Non-pigmented ciliary epithelial cell (primary cell): Measurements from ENCODE around the gene CUBN.

Experiments used
- DNase-seq: peaks from one replicate; pipeline ENCODE4 v3.0.0-alpha.2; 2010; ENCODE audit warnings: low read depth

CUBN gene

GRCh38 chr10:16950656-16951601, 178.7 kb downstream of the CUBN start:
- peak; percentile 66 for DNase-seq

GRCh38 chr10:16949816-16950215, 179.8 kb downstream of the CUBN start:
- DNase-seq = no peak

GRCh38 chr10:16948361-16948760, 181.2 kb downstream of the CUBN start:
- DNase-seq = no peak

GRCh38 chr10:16947069-16947468, 182.5 kb downstream of the CUBN start:
- no peak for DNase-seq

GRCh38 chr10:16945593-16945992, 184.0 kb downstream of the CUBN start:
- no peak for DNase-seq

- DNase-seq = no peak
Observed at GRCh38 chr10:16944986-16945385, 184.6 kb downstream of the CUBN start.

- no peak for DNase-seq
Observed at GRCh38 chr10:16944402-16944801, 185.2 kb downstream of the CUBN start.

GRCh38 chr10:16943295-16944285, 186.0 kb downstream of the CUBN start:
- no peak for DNase-seq

GRCh38 chr10:16942381-16943078, 187.1 kb downstream of the CUBN start:
- no peak for DNase-seq

- DNase-seq = no peak
Observed at GRCh38 chr10:16941870-16942269, 187.7 kb downstream of the CUBN start.

- no peak for DNase-seq
Observed at GRCh38 chr10:16941067-16941466, 188.5 kb downstream of the CUBN start.

- DNase-seq = no peak
Observed at GRCh38 chr10:16938952-16939351, 190.7 kb downstream of the CUBN start.

- DNase-seq = no peak
Observed at GRCh38 chr10:16934461-16934860, 195.2 kb downstream of the CUBN start.

- no peak for DNase-seq
Observed at GRCh38 chr10:16933783-16934182, 195.8 kb downstream of the CUBN start.

GRCh38 chr10:16931930-16932329, 197.7 kb downstream of the CUBN start:
- DNase-seq = no peak

- no peak for DNase-seq
Observed at GRCh38 chr10:16930540-16930939, 199.1 kb downstream of the CUBN start.

- no peak for DNase-seq
Observed at GRCh38 chr10:16929069-16929468, 200.5 kb downstream of the CUBN start.

- no peak for DNase-seq
Observed at GRCh38 chr10:16927546-16927945, 202.1 kb downstream of the CUBN start.

- DNase-seq = no peak
Observed at GRCh38 chr10:16923726-16924125, 205.9 kb downstream of the CUBN start.

GRCh38 chr10:16923309-16923708, 206.3 kb downstream of the CUBN start:
- no peak for DNase-seq

- DNase-seq = no peak
Observed at GRCh38 chr10:16919121-16919982, 210.3 kb downstream of the CUBN start.
